PC-9 (cell line): ENCODE data around the gene HDHD5. TPM values are rescaled to one million over a fixed set of nuclear protein-coding genes. Genes with fewer than 3 reads are reported as not detected.

Experiments
- BruUV-seq: library from RNA; stranded (reverse); fragments of 400-500 nt; replicated peaks from 2 replicates; lab custom pipeline; 2021; lab: Mats Ljungman, UMichigan
- CTCF ChIA-PET: fragments of 300-600 bp; sonication (Branson Sonifier 250); formaldehyde crosslinking; loops from one replicate; lab custom pipeline; 2022; ENCODE audit warnings: antibody characterized with exemption; lab: Charles Lee
- POLR2A ChIA-PET: fragments of 300-600 bp; sonication (Branson Sonifier 250); formaldehyde crosslinking; loops from one replicate; lab custom pipeline; 2022; ENCODE audit warnings: antibody characterized with exemption; ENCODE audit not compliant: unreplicated experiment; lab: Charles Lee
- DNase-seq, 2 experiments: peaks; one replicate each; pipeline versions ENCODE4 v3.0.0 to v3.0.0-alpha.2; 2015 to 2022; ENCODE audit warnings: mixed read lengths in 1 of 2
- H2AFZ ChIP-seq: fragments of 200-600 bp; sonication (generic); 2 replicates; pipeline ENCODE4 v1.8.1; 2017; ENCODE audit warnings: antibody characterized with exemption
- H3F3A ChIP-seq: fragments of 200-600 bp; sonication (generic); 2 replicates; pipeline ENCODE4 v1.8.1; 2017; ENCODE audit warnings: antibody characterized with exemption, mild to moderate bottlenecking, low read depth; ENCODE audit not compliant: insufficient read depth
- H3K27ac ChIP-seq: fragments of 200-600 bp; sonication (generic); 2 replicates; pipeline ENCODE4 v1.6.1; 2016; ENCODE audit warnings: mixed run types
- H3K27me3 ChIP-seq: fragments of 200-600 bp; sonication (generic); 2 replicates; pipeline ENCODE4 v1.6.1; 2016; ENCODE audit warnings: low read depth, mixed run types; ENCODE audit not compliant: insufficient read depth
- H3K36me3 ChIP-seq: fragments of 200-600 bp; sonication (generic); 2 replicates; pipeline ENCODE4 v1.6.1; 2016; ENCODE audit warnings: low read depth, mixed run types
- H3K4me1 ChIP-seq: fragments of 200-600 bp; sonication (generic); replicated peaks from 2 replicates; pipeline ENCODE4 v1.6.1; 2016; ENCODE audit warnings: mixed run types; ENCODE audit not compliant: insufficient read depth
- H3K4me2 ChIP-seq: fragments of 200-600 bp; sonication (generic); 2 replicates; pipeline ENCODE4 v1.6.1; 2017; ENCODE audit warnings: mixed run types
- H3K4me3 ChIP-seq: fragments of 200-600 bp; sonication (generic); 2 replicates; pipeline ENCODE4 v1.6.1; 2016; ENCODE audit warnings: mixed run types
- H3K79me2 ChIP-seq: fragments of 200-600 bp; sonication (generic); 2 replicates; pipeline ENCODE4 v1.6.1; 2017; ENCODE audit warnings: low read depth, mixed run types
- H3K9me2 ChIP-seq: fragments of 200-600 bp; sonication (generic); 2 replicates; pipeline ENCODE4 v1.8.1; 2017; ENCODE audit warnings: mild to moderate bottlenecking; ENCODE audit not compliant: insufficient read depth
- H3K9me3 ChIP-seq: fragments of 200-600 bp; sonication (generic); 2 replicates; pipeline ENCODE4 v1.8.1; 2016; ENCODE audit warnings: low read depth; ENCODE audit not compliant: insufficient read depth
- H4K20me1 ChIP-seq: fragments of 200-600 bp; sonication (generic); 2 replicates; pipeline ENCODE4 v1.8.1; 2017; ENCODE audit not compliant: insufficient read depth
- EZH2 ChIP-seq: fragments of 200-600 bp; sonication (generic); IDR thresholded peaks from 2 replicates; pipeline ENCODE4 v1.8.0; 2017; ENCODE audit warnings: antibody characterized with exemption, low read depth
- intact Hi-C: fragments of 100-400 bp; cut with micrococcal nuclease; formaldehyde crosslinking; loops from one replicate; pipeline ENCODE4 v1.10.0; 2022; ENCODE audit not compliant: unreplicated experiment
- total RNA-seq: library from RNA; stranded (reverse); gene quantifications from 2 replicates; pipeline ENCODE4 v1.2.3, GENCODE V29; 2021
- TF ChIP-seq, protein P1 (sequence below): fragments of 200-600 bp; sonication (generic); conservative IDR thresholded peaks from 2 replicates; pipeline ENCODE4 v1.6.1; 2017; ENCODE audit warnings: mixed run types, antibody characterized with exemption, mild to moderate bottlenecking, moderate library complexity

The HDHD5 gene
- total RNA-seq, 1 experiment from 2014 or later: 26.5 TPM

- H3K79me2 ChIP-seq: no peaks in the 10 kb centered on the region
- H3K36me3 ChIP-seq: no peaks in the 10 kb centered on the region
- no peaks in the 10 kb centered on the region for H3K27me3 ChIP-seq
- no peaks in the 10 kb centered on the region for H3K9me2 ChIP-seq
- H3K9me3 ChIP-seq: no peaks in the 10 kb centered on the region
- H3K27ac ChIP-seq: no peak overlapping the region
- no peaks in the 10 kb centered on the region for H4K20me1 ChIP-seq
- H3K4me1 ChIP-seq: no peaks in the 10 kb centered on the region
- CTCF ChIA-PET: no interaction called here
- POLR2A ChIA-PET: no interaction called here
- intact Hi-C loops: no loop called here
- H3F3A ChIP-seq: no peaks in the 10 kb centered on the region
- TF ChIP-seq, protein P1, sequence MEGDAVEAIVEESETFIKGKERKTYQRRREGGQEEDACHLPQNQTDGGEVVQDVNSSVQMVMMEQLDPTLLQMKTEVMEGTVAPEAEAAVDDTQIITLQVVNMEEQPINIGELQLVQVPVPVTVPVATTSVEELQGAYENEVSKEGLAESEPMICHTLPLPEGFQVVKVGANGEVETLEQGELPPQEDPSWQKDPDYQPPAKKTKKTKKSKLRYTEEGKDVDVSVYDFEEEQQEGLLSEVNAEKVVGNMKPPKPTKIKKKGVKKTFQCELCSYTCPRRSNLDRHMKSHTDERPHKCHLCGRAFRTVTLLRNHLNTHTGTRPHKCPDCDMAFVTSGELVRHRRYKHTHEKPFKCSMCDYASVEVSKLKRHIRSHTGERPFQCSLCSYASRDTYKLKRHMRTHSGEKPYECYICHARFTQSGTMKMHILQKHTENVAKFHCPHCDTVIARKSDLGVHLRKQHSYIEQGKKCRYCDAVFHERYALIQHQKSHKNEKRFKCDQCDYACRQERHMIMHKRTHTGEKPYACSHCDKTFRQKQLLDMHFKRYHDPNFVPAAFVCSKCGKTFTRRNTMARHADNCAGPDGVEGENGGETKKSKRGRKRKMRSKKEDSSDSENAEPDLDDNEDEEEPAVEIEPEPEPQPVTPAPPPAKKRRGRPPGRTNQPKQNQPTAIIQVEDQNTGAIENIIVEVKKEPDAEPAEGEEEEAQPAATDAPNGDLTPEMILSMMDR: no peak
- no peak for TF ChIP-seq EZH2
- no peak for DNase-seq
- no TSS peak for BruUV-seq
- H3K4me3 ChIP-seq: no peak overlapping the region
- no peak overlapping the region for H2AFZ ChIP-seq
- no peak overlapping the region for H3K4me2 ChIP-seq
These were observed 56.8 kb downstream of the HDHD5 start for GRCh38 chr22:17102297-17102667.

GRCh38 chr22:17101475-17102296 lies 57.4 kb downstream of the HDHD5 start:
- no peaks in the 10 kb centered on the region for H3F3A ChIP-seq
- POLR2A ChIA-PET: interaction anchor here (0.6 kb wide), 1 partner anchor 415 kb away, joined by 4 read pairs; no protein-coding TSS in a partner anchor
- DNase-seq: no peak
- H3K9me3 ChIP-seq: no peaks in the 10 kb centered on the region
- H3K4me3 ChIP-seq: no peak overlapping the region
- CTCF ChIA-PET: no interaction called here
- H2AFZ ChIP-seq: no peak overlapping the region
- no peaks in the 10 kb centered on the region for H3K4me1 ChIP-seq
- H3K27ac ChIP-seq: no peak overlapping the region
- no peaks in the 10 kb centered on the region for H3K36me3 ChIP-seq
- H3K9me2 ChIP-seq: no peaks in the 10 kb centered on the region
- BruUV-seq: no TSS peak
- TF ChIP-seq, protein P1: no peak
- H3K4me2 ChIP-seq: no peak overlapping the region
- intact Hi-C loops: no loop called here
- no peaks in the 10 kb centered on the region for H3K79me2 ChIP-seq
- no peaks in the 10 kb centered on the region for H4K20me1 ChIP-seq
- H3K27me3 ChIP-seq: no peaks in the 10 kb centered on the region

DNA sequence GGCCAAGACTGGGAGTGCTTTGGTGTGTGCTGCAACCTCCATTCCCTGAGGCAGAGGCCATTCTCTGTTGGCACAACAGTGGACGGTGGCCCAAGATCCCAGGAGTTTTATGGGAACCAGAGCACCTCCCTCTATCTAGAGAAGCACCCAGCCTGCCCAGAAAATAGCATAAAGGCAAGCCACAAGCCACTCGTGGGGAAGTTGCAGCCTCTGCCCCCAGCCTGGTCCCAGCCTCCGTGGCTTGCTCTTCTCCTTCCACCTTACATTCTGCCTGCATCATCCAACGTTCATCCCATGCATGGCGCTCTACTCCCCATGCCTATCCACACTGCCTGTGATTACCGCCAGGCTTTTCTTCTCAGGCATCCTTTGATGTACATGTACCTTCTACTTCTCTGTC lies 58.5 kb downstream of the HDHD5 start:
- POLR2A ChIA-PET: no interaction called here
- H3K4me2 ChIP-seq: no peak overlapping the region
- CTCF ChIA-PET: no interaction called here

More for the DNA sequence above, 58.5 kb downstream of the HDHD5 start:
- TF ChIP-seq, protein P1: no peak
- no peak for TF ChIP-seq EZH2
- intact Hi-C loops: no loop called here
- DNase-seq: no peak
- Histone ChIP-seq H3K4me1 (no peaks in the 10 kb centered on the region), H3K9me2 (no peaks in the 10 kb centered on the region), H3F3A (no peaks in the 10 kb centered on the region), H3K9me3 (no peaks in the 10 kb centered on the region), H3K79me2 (no peaks in the 10 kb centered on the region), H2AFZ (no peak overlapping the region), H3K27ac (no peak overlapping the region), H4K20me1 (no peaks in the 10 kb centered on the region), H3K27me3 (no peaks in the 10 kb centered on the region), H3K4me3 (no peak overlapping the region), H3K36me3 (no peaks in the 10 kb centered on the region)
- no TSS peak for BruUV-seq
